Measurements from ENCODE around the gene A2M. TPM values are rescaled to one million over a fixed set of nuclear protein-coding genes. Genes with fewer than 3 reads are reported as not detected.

A2M gene
- total and polyA plus RNA-seq, 2 of the 8 experiments (the other 6 are each of a cell fraction or from before 2014, with no cell fraction given) = 0.15 TPM; not detected in 1

DNA sequence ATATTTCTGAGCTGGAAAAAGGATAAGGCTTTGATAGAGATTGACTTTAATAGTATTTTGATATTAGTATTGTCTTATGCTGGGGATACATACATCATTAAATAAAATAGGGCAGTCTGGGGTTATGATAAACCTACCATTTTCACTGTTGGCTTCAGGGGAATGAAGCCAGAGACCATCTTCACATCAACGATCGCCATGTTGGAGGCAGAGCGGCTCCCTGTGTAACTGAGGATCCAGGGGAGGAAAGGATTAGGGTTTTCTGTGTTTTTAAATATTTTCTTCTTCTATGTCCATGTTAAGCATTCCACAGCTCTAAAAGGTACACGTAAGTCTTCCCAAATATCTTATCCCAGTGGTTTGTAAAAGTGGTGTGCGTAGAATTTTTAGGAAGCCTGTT, 45.4 kb downstream of the A2M start:
- Histone ChIP-seq H2BK5ac (ENCODE audit: low read depth, low read length) (no peak overlapping the region), H3K18ac (ENCODE audit: extremely low read depth, low read length) (no peak overlapping the region), H3K9ac (replicated peaks in 1 of 4; ENCODE audit: extremely low read depth in 1 of 4, low read depth in 3 of 4, low read length in 3 of 4) (no peak overlapping the region), H3K23ac (ENCODE audit: insufficient read length) (no peak overlapping the region), H3K23me2 (ENCODE audit: low read depth, low read length) (peaks cover 2% of the 10 kb centered on the region; the same call in 1 of the 2 replicates), H4K20me1 (replicated peaks in 1 of 2; ENCODE audit: control insufficient read depth in 1 of 2, insufficient read depth in 2 of 2, low read length in 2 of 2) (no peaks in the 10 kb centered on the region), H3K27me3 (replicated peaks in 1 of 4; ENCODE audit: control insufficient read depth in 3 of 4, extremely low read depth in 1 of 4, insufficient read depth in 3 of 4, low read length in 3 of 4) (no peaks in the 10 kb centered on the region), H4K91ac (replicated peaks; ENCODE audit: insufficient read length, low read length) (no peak overlapping the region), H3K27ac (ENCODE audit: low read depth, low read length) (no peak overlapping the region), H2AK5ac (ENCODE audit: low read depth, low read length) (no peak overlapping the region), H2BK12ac (ENCODE audit: low read depth, low read length) (no peak overlapping the region), H3K79me2 (ENCODE audit: control insufficient read depth in 1 of 2, insufficient read depth in 2 of 2, low read length in 2 of 2) (no peaks in the 10 kb centered on the region), H4K8ac (ENCODE audit: extremely low read depth, insufficient read depth, low read length) (no peak overlapping the region), H2BK120ac (replicated peaks; ENCODE audit: low read depth, low read length) (no peak overlapping the region), H2BK20ac (ENCODE audit: low read length) (no peak overlapping the region), H4K5ac (ENCODE audit: insufficient read length, low read depth, low read length) (no peak overlapping the region), H3K4me3 (ENCODE audit: extremely low read depth in 1 of 4, insufficient read depth in 2 of 4, low read depth in 3 of 4, low read length in 4 of 4) (no peak overlapping the region), H2AFZ (ENCODE audit: low read length) (no peak overlapping the region), H2BK15ac (ENCODE audit: low read length) (no peak overlapping the region), H3K14ac (ENCODE audit: insufficient read length) (no peak overlapping the region), H3K4me1 (replicated peaks in 1 of 4; ENCODE audit: control insufficient read depth in 3 of 4, insufficient read depth in 4 of 4, low read length in 3 of 4) (peaks cover 0 to 6% (median 4%) of the 10 kb centered on the region in 4 experiments; a peak in 5 of 7 replicates), H3K4ac (replicated peaks; ENCODE audit: insufficient read length, low read depth, low read length) (no peak overlapping the region), H3K9me3 (ENCODE audit: insufficient read depth in 2 of 2, low read depth in 1 of 2, low read length in 1 of 2) (no peaks in the 10 kb centered on the region), H3K79me1 (ENCODE audit: low read depth, low read length) (no peaks in the 10 kb centered on the region), H3K56ac (replicated peaks; ENCODE audit: insufficient read length, low read depth, low read length) (no peak overlapping the region), H3K4me2 (ENCODE audit: insufficient read depth in 1 of 2, low read depth in 2 of 2, low read length in 2 of 2) (no peak overlapping the region), H3K36me3 (ENCODE audit: control insufficient read depth in 2 of 4, insufficient read depth in 4 of 4, low read length in 3 of 4) (no peaks in the 10 kb centered on the region)
- WGBS, 2 experiments (ENCODE audit: extremely low coverage in 1 of 2, insufficient coverage in 1 of 2, insufficient read length in 1 of 2, insufficient replicate concordance in 2 of 2, low coverage in 1 of 2, low lambda C conversion rate in 2 of 2, missing lambda C conversion rate in 1 of 2) = 93% methylated on average over 5 of the region's 5 CpGs; no CpG with 5 or more reads in 1 of the 2 experiments
- CTCF ChIA-PET (ENCODE audit: partially characterized antibody) = interaction anchor here (1.2 kb wide), 1 partner anchor 21 kb away, joined by 3 read pairs; no protein-coding TSS in a partner anchor
- TF ChIP-seq NANOG (IDR thresholded peaks at IDR 0.05; ENCODE audit: insufficient read depth, low read depth, low read length, poor library complexity, severe bottlenecking) = no peak
- no peak for TF ChIP-seq SP2 (IDR thresholded peaks at IDR 0.05; ENCODE audit: low read length)
- DNase-seq (ENCODE audit: low read depth in 1 of 2, low spot score in 2 of 2) (no peak), FAIRE-seq (no peak)
- POLR2A ChIA-PET (ENCODE audit: partially characterized antibody) = no interaction called here

Data from H1 (cell line).